KMS-11 (cell line): ENCODE measurements around the gene LIN28A.

Experiments used
- H2AFZ ChIP-seq: fragments of 200-600 bp; sonication (generic); 2 replicates; pipeline ENCODE4 v1.6.1; 2016; ENCODE audit warnings: antibody characterized with exemption, mixed run types, low read depth
- H3K27ac ChIP-seq: fragments of 200-600 bp; sonication (generic); 2 replicates; pipeline ENCODE4 v1.6.1; 2016; ENCODE audit warnings: mild to moderate bottlenecking, mixed run types
- H3K27me3 ChIP-seq: fragments of 200-600 bp; sonication (generic); 2 replicates; pipeline ENCODE4 v1.6.1; 2017; ENCODE audit warnings: mild to moderate bottlenecking, low read depth, mixed run types, moderate library complexity; ENCODE audit not compliant: insufficient read depth
- H3K36me3 ChIP-seq: fragments of 200-600 bp; sonication (generic); 2 replicates; pipeline ENCODE4 v1.6.1; 2017; ENCODE audit warnings: mild to moderate bottlenecking, mixed run types; ENCODE audit not compliant: insufficient read depth
- H3K4me1 ChIP-seq: fragments of 200-600 bp; sonication (generic); 2 replicates; pipeline ENCODE4 v1.6.1; 2016; ENCODE audit warnings: mild to moderate bottlenecking, low read depth, mixed run types; ENCODE audit not compliant: poor library complexity, severe bottlenecking
- H3K4me2 ChIP-seq: fragments of 200-600 bp; sonication (generic); 2 replicates; pipeline ENCODE4 v1.7.0; 2016; ENCODE audit warnings: mild to moderate bottlenecking, mixed run types
- H3K4me3 ChIP-seq: fragments of 200-600 bp; sonication (generic); IDR thresholded peaks from 2 replicates; pipeline ENCODE4 v1.6.1; 2017; ENCODE audit warnings: low read depth, low read length, mixed read lengths; ENCODE audit not compliant: insufficient read depth
- H3K79me2 ChIP-seq: fragments of 200-600 bp; sonication (generic); 2 replicates; pipeline ENCODE4 v1.6.1; 2016; ENCODE audit warnings: low read depth, mixed run types; ENCODE audit not compliant: insufficient read depth
- H3K9ac ChIP-seq: fragments of 200-600 bp; sonication (generic); 2 replicates; pipeline ENCODE4 v1.6.1; 2016; ENCODE audit warnings: mild to moderate bottlenecking, mixed run types
- H4K20me1 ChIP-seq: fragments of 200-600 bp; sonication (generic); 2 replicates; pipeline ENCODE4 v1.6.1; 2016; ENCODE audit warnings: mild to moderate bottlenecking, mixed run types; ENCODE audit not compliant: insufficient read depth
- CTCF ChIP-seq: fragments of 200-600 bp; sonication (generic); conservative IDR thresholded peaks from 2 replicates; pipeline ENCODE4 v1.6.1; 2017; ENCODE audit warnings: low read depth, mild to moderate bottlenecking, antibody characterized with exemption, low read length, moderate library complexity, mixed read lengths

LIN28A gene

DNA sequence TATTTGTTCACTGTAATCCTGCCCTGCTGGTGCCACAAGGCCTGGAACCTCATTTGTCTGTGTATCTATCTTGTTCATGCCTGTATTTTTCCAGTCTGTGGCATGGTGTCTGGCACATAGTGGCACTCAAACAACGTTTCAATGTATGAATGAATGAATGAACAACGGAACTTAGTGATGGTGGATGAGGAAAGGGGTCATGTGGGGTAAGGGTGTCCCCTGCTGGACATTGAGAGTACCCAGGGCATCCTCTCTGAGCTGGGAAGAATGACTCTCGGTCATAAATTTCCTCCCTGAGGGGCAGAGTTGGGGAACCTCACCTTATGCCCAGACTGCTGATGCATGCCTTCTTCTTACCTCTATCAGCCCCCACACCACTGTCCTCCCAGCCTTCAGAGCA lies 19.2 kb upstream of the LIN28A start:
- no peak overlapping the region for H2AFZ ChIP-seq
- no peaks in the 10 kb centered on the region for H3K27me3 ChIP-seq
- no peak overlapping the region for H3K4me3 ChIP-seq
- H3K79me2 ChIP-seq, result no peaks in the 10 kb centered on the region
- no peak overlapping the region for H3K27ac ChIP-seq
- no peaks in the 10 kb centered on the region for H3K36me3 ChIP-seq
- no peaks in the 10 kb centered on the region for H3K4me1 ChIP-seq
- H3K9ac ChIP-seq, result no peak overlapping the region
- H3K4me2 ChIP-seq, result no peak overlapping the region
- H4K20me1 ChIP-seq, result no peaks in the 10 kb centered on the region
- no peak; the same call in 1 of the 2 replicates for TF ChIP-seq CTCF

- no peaks in the 10 kb centered on the region for H4K20me1 ChIP-seq
- H3K36me3 ChIP-seq, result no peaks in the 10 kb centered on the region
- no peaks in the 10 kb centered on the region for H3K4me1 ChIP-seq
- no peak overlapping the region for H3K9ac ChIP-seq
- TF ChIP-seq CTCF, result no peak
- H2AFZ ChIP-seq, result no peak overlapping the region
- no peaks in the 10 kb centered on the region for H3K79me2 ChIP-seq
- no peak overlapping the region for H3K4me3 ChIP-seq
- no peak overlapping the region for H3K27ac ChIP-seq
- H3K4me2 ChIP-seq, result no peak overlapping the region
- no peaks in the 10 kb centered on the region for H3K27me3 ChIP-seq
Measured at GRCh38 chr1:26395754-26396153, 14.9 kb upstream of the LIN28A start.

- no peak overlapping the region for H3K4me3 ChIP-seq
- no peak overlapping the region for H3K27ac ChIP-seq
- no peak overlapping the region for H2AFZ ChIP-seq
- no peaks in the 10 kb centered on the region for H3K36me3 ChIP-seq
- H3K27me3 ChIP-seq, result no peaks in the 10 kb centered on the region; the same call in 1 of the 2 replicates
- no peak for TF ChIP-seq CTCF
- H3K9ac ChIP-seq, result no peak overlapping the region
- H4K20me1 ChIP-seq, result no peaks in the 10 kb centered on the region
- H3K4me2 ChIP-seq, result no peak overlapping the region
- no peaks in the 10 kb centered on the region for H3K4me1 ChIP-seq
- no peaks in the 10 kb centered on the region for H3K79me2 ChIP-seq
Measured at GRCh38 chr1:26399034-26399433, 11.6 kb upstream of the LIN28A start.

- H3K36me3 ChIP-seq, result no peaks in the 10 kb centered on the region
- H3K9ac ChIP-seq, result no peak overlapping the region
- no peak overlapping the region for H3K27ac ChIP-seq
- no peak overlapping the region for H3K4me2 ChIP-seq
- H3K79me2 ChIP-seq, result no peaks in the 10 kb centered on the region
- H2AFZ ChIP-seq, result no peak overlapping the region
- peaks cover 14% of the 10 kb centered on the region for H3K27me3 ChIP-seq
- H4K20me1 ChIP-seq, result no peaks in the 10 kb centered on the region
- no peak for TF ChIP-seq CTCF
- no peak overlapping the region for H3K4me3 ChIP-seq
- no peaks in the 10 kb centered on the region for H3K4me1 ChIP-seq
Measured at GRCh38 chr1:26401891-26402290, 8.7 kb upstream of the LIN28A start.
